ENCODE results near the gene CBLN3. TPM values are rescaled to one million over a fixed set of nuclear protein-coding genes. Genes with fewer than 3 reads are reported as not detected.

The CBLN3 gene
- total and polyA plus RNA-seq, 5 experiments from 2014 or later, result 0.23 to 4.8 (median 3.9) TPM; not detected in 2

DNA sequence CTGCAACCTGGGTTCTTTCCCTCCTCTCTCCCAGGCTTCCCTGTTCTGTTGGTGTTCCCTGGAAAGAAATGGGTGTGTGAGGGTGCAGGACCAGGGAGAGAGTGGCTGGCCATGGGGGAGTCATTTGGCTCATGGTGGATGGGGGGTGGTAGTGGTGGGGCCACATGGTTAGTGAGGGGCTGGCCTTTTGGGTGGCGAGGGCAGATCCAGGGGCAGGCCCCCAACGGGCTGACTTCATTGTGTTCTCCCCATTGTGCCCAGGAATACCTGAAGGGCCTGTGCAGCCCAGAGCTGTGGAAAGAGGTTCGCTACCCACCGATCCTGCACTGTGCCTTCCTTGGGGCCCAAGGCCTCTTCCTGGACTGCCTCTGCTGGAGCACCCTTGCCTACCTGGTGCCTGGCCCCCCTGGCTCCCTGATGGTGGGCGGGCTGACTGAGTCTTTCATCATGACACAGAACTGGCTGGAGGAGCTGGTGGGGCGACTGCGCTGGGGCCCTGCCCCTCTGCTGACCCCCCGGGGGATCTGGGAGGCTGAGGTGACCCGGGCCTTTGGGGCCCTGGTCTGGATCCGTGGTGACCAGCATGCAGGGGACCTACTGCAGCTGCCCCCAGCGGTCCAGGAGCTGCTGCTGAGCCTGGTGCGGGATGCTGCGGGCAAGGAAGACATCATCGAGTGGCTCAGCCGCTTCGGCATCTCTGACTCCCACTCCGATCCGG lies 21.7 kb downstream of the CBLN3 start:
- DNase-seq (peak in 1 of 10 donors; percentile 45), ATAC-seq (no peak)
- Mint-ChIP-seq H3K9me3 (no peaks in the 10 kb centered on the region), H3K27ac (no peak overlapping the region), H3K36me3 (no peaks in the 10 kb centered on the region), H3K4me1 (no peaks in the 10 kb centered on the region), H3K4me3 (no peak overlapping the region), H3K27me3 (peaks cover 0 to 14% (median 4%) of the 10 kb centered on the region in 5 donors)
- POLR2A ChIA-PET, result interaction anchor here (0.7 kb wide), 1 partner anchor 22 kb away, joined by 3 read pairs; the partner anchor contains the start of gene KHNYN

DNA sequence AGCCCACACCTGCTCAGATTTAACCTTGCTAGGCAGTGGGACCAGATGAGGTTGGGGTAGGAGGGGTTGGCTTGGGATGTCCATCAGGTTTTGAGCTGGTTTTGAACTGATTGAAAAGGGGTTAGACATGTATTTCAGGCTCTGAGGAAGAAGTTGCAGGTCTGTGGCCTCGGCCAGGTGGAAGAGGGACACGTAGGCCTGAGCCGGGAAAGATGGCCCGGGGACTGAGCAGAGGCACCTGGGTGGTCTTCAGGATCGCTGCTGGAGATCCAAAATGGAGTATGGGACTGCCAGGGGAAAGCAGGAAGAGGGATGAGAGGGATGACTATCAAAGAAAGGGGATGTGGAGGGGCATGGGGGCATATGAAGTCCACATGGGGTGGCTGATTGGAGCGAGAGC lies 23.1 kb downstream of the CBLN3 start:
- H3K36me3 Mint-ChIP-seq, result no peaks in the 10 kb centered on the region
- peaks cover 0 to 2% (median 0%) of the 10 kb centered on the region in 4 donors for H3K4me1 Mint-ChIP-seq
- peaks cover 0 to 14% (median 9%) of the 10 kb centered on the region in 5 donors for H3K27me3 Mint-ChIP-seq
- DNase-seq (no peak), ATAC-seq (no peak)
- POLR2A ChIA-PET, result no interaction called here
- H3K27ac Mint-ChIP-seq, result no peak overlapping the region
- H3K4me3 Mint-ChIP-seq, result no peak overlapping the region
- no peaks in the 10 kb centered on the region for H3K9me3 Mint-ChIP-seq

DNA sequence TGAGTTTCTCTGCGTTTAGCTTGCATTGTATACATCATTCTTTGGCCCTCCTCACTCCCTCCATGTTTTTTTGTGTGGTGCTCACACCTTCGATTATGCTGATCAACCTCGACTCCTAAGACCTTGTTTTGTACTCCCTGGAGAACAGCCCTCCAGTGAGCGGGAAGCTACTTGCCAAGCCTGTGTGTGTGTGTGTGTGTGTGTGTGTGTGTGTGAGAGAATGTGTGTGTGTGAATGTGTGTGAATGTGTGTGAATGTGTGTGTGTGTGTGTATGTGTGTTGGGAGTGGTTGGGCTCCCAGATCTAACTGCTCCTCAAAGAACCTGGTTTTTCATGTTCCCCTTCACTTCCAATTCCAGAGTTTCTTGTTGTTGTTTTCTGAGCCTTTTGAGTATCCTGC lies 24.7 kb downstream of the CBLN3 start:
- POLR2A ChIA-PET, result no interaction called here
- DNase-seq (no peak), ATAC-seq (no peak)
- no peaks in the 10 kb centered on the region for H3K36me3 Mint-ChIP-seq
- H3K9me3 Mint-ChIP-seq, result no peaks in the 10 kb centered on the region
- H3K27me3 Mint-ChIP-seq, result peaks cover 0 to 14% (median 9%) of the 10 kb centered on the region in 5 donors
- peaks cover 1 to 7% (median 5%) of the 10 kb centered on the region in 4 donors for H3K4me1 Mint-ChIP-seq
- no peak overlapping the region for H3K4me3 Mint-ChIP-seq
- H3K27ac Mint-ChIP-seq, result no peak overlapping the region

- Mint-ChIP-seq H3K36me3 (no peaks in the 10 kb centered on the region), H3K27me3 (peaks cover 0 to 16% (median 9%) of the 10 kb centered on the region in 5 donors), H3K4me1 (peaks cover 5 to 17% (median 12%) of the 10 kb centered on the region in 4 donors), H3K9me3 (no peaks in the 10 kb centered on the region), H3K27ac (peak overlapping the region in 2 of 10 donors; percentile 12 to 17), H3K4me3 (no peak overlapping the region)
- POLR2A ChIA-PET, result no interaction called here
- ATAC-seq (no peak), DNase-seq (no peak)
These were observed 26.0 kb downstream of the CBLN3 start for GRCh38 chr14:24403294-24403998.

GRCh38 chr14:24401810-24402702 lies 27.4 kb downstream of the CBLN3 start:
- H3K9me3 Mint-ChIP-seq, result no peaks in the 10 kb centered on the region
- H3K4me3 Mint-ChIP-seq, result no peak overlapping the region
- no peak for ATAC-seq
- H3K36me3 Mint-ChIP-seq, result no peaks in the 10 kb centered on the region
- peaks cover 0 to 14% (median 9%) of the 10 kb centered on the region in 5 donors for H3K27me3 Mint-ChIP-seq
- H3K27ac Mint-ChIP-seq, result no peak overlapping the region
- POLR2A ChIA-PET, result no interaction called here
- peak in 1 of 10 donors; percentile 51 for DNase-seq
- peaks cover 7 to 17% (median 12%) of the 10 kb centered on the region in 4 donors for H3K4me1 Mint-ChIP-seq

- no peaks in the 10 kb centered on the region for H3K9me3 Mint-ChIP-seq
- H3K27ac Mint-ChIP-seq, result peak overlapping the region in 2 of 10 donors; percentile 32 to 81
- POLR2A ChIA-PET, result interaction anchor here (0.6 to 1.5 kb wide), 2 partner anchors 21 to 61 kb away, joined by 3 read pairs; no protein-coding TSS in a partner anchor
- H3K27me3 Mint-ChIP-seq, result peaks cover 0 to 14% (median 2%) of the 10 kb centered on the region in 5 donors
- ATAC-seq (no peak), DNase-seq (peak in 1 of 10 donors; percentile 53)
- H3K4me1 Mint-ChIP-seq, result peaks cover 7 to 17% (median 12%) of the 10 kb centered on the region in 4 donors
- peak overlapping the region; percentile 52 to 84 (median 77) for H3K4me3 Mint-ChIP-seq
- H3K36me3 Mint-ChIP-seq, result no peaks in the 10 kb centered on the region
These were observed 29.3 kb downstream of the CBLN3 start for GRCh38 chr14:24399999-24400718.

DNA sequence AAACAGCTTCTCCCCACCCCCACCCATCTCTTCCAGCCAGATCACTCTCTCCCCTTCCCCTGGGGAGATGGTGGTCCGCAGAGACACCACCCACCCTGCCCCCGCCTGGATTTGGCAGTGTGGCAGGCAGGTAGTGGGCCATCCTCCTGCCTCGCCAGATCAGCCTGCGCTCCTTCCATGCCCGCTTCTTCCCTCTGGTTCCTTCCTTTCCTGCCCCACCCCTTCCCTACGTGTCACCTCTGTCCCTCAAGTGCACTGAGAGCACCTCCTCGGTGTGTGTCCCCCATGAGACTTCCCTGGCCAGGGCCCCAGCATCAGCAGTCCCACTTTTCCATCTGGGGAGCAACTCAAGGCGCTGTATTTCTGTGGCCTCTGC lies 30.0 kb downstream of the CBLN3 start:
- H3K27me3 Mint-ChIP-seq, result peaks cover 0 to 10% (median 2%) of the 10 kb centered on the region in 5 donors
- H3K4me3 Mint-ChIP-seq, result peak overlapping the region; percentile 72 to 84 (median 77)
- peak in 1 of 2 donors; percentile 6 for ATAC-seq
- peaks cover 7 to 17% (median 12%) of the 10 kb centered on the region in 4 donors for H3K4me1 Mint-ChIP-seq
- no peaks in the 10 kb centered on the region for H3K9me3 Mint-ChIP-seq
- POLR2A ChIA-PET, result interaction anchor here (0.9 to 1.5 kb wide), 4 partner anchors 30 to 88 kb away, joined by 3 to 4 read pairs (median 3); partner anchors contain the start of genes CBLN3, KHNYN and LTB4R
- no peaks in the 10 kb centered on the region for H3K36me3 Mint-ChIP-seq
- no peak for DNase-seq
- H3K27ac Mint-ChIP-seq, result peak overlapping the region in 5 of 10 donors; percentile 9 to 63 (median 43)

GRCh38 chr14:24398653-24399446 lies 30.6 kb downstream of the CBLN3 start, which contains the start of gene NYNRIN:
TSS of gene NYNRIN (plus strand) at chr14:24399003. CDS start at chr14:24399247, 244 bp downstream.
- H3K27me3 Mint-ChIP-seq, result peaks cover 0 to 10% (median 2%) of the 10 kb centered on the region in 5 donors
- H3K4me1 Mint-ChIP-seq, result peaks cover 7 to 17% (median 12%) of the 10 kb centered on the region in 4 donors
- H3K9me3 Mint-ChIP-seq, result no peaks in the 10 kb centered on the region
- POLR2A ChIA-PET, result interaction anchor here (0.9 to 1.5 kb wide), 4 partner anchors 31 to 87 kb away, joined by 3 to 4 read pairs (median 3); partner anchors contain the start of genes CBLN3, KHNYN and LTB4R
- ATAC-seq (peak; percentile 87 to 95), DNase-seq (peak; percentile 16 to 74 (median 36))
- no peaks in the 10 kb centered on the region for H3K36me3 Mint-ChIP-seq
- peak within 1 kb of the TSS; percentile 72 to 84 (median 77) for H3K4me3 Mint-ChIP-seq
- H3K27ac Mint-ChIP-seq, result peak within 1 kb of the TSS in 5 of 10 donors; percentile 9 to 63 (median 43)

DNA sequence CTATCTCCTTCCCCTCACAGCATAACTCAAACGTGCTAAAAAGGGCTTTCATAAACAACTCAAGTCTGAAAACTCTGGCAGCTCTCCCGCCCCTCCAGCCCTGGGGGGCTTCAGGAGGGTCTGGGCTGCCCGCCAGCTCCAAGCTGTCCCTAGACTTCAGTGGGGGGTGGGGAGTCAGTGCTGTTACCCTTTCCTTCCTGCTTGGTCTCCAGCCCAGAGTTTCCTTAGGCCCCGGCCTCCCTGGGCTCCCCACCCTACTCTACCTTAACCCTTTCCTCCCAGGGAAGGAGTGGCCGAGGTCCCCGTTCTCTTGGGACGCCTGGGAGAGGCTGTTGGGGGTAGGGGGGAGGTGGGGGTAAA lies 31.2 kb downstream of the CBLN3 start:
- Mint-ChIP-seq H3K4me3 (peak overlapping the region in 3 of 10 donors; percentile 27 to 60 (median 39)), H3K9me3 (no peaks in the 10 kb centered on the region), H3K4me1 (peaks cover 7 to 17% (median 12%) of the 10 kb centered on the region in 4 donors), H3K36me3 (no peaks in the 10 kb centered on the region), H3K27me3 (peaks cover 0 to 10% (median 3%) of the 10 kb centered on the region in 5 donors), H3K27ac (no peak overlapping the region)
- peak in 1 of 10 donors; percentile 43 for DNase-seq
- ATAC-seq, result no peak
- POLR2A ChIA-PET, result interaction anchor here (0.9 to 1.1 kb wide), 2 partner anchors 31 to 33 kb away, joined by 3 read pairs; partner anchors contain the start of genes CBLN3 and KHNYN

DNA sequence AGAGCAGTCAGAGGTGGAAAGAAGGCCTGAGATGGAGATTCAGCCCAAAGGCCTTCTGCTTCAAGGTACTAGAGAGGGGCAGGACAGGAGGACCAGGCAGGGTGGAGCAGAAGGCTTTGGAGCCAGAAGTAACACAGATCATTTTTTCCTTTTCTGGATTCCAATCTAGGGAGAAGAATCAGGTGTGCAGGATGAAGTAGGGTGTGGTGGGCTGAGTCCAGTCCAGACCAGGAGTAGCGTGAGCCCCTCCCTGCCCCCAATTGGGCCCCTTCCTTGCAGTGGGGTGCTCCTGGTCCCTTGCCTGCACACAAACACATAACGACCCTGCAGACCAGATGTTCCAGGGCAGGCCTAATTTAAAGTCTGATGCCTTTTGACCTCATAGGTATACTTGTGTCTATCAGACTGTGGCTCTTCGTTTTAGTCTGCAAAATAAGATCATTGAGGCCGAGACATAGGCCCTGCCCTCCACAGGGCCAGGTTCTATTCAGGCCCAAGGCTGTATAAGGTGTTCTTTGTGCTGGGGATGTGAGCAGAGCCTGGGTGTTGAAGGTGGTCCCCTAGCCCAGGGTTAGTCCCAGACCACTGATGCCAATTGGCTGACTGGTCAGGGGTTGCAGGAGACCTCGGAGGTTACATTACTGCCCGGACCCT lies 31.7 kb downstream of the CBLN3 start:
- ATAC-seq (no peak), DNase-seq (no peak)
- Mint-ChIP-seq H3K36me3 (no peaks in the 10 kb centered on the region), H3K27me3 (peaks cover 0 to 10% (median 1%) of the 10 kb centered on the region in 5 donors), H3K27ac (peak overlapping the region in 5 of 10 donors; percentile 7 to 44 (median 16)), H3K4me1 (peaks cover 7 to 17% (median 12%) of the 10 kb centered on the region in 4 donors), H3K4me3 (peak overlapping the region; percentile 27 to 60 (median 44)), H3K9me3 (no peaks in the 10 kb centered on the region)
- POLR2A ChIA-PET, result no interaction called here

Data from naive thymus-derived CD8-positive, alpha-beta T cell (primary cell).